ENCODE data around the gene CHCHD4.

The CHCHD4 gene

DNA sequence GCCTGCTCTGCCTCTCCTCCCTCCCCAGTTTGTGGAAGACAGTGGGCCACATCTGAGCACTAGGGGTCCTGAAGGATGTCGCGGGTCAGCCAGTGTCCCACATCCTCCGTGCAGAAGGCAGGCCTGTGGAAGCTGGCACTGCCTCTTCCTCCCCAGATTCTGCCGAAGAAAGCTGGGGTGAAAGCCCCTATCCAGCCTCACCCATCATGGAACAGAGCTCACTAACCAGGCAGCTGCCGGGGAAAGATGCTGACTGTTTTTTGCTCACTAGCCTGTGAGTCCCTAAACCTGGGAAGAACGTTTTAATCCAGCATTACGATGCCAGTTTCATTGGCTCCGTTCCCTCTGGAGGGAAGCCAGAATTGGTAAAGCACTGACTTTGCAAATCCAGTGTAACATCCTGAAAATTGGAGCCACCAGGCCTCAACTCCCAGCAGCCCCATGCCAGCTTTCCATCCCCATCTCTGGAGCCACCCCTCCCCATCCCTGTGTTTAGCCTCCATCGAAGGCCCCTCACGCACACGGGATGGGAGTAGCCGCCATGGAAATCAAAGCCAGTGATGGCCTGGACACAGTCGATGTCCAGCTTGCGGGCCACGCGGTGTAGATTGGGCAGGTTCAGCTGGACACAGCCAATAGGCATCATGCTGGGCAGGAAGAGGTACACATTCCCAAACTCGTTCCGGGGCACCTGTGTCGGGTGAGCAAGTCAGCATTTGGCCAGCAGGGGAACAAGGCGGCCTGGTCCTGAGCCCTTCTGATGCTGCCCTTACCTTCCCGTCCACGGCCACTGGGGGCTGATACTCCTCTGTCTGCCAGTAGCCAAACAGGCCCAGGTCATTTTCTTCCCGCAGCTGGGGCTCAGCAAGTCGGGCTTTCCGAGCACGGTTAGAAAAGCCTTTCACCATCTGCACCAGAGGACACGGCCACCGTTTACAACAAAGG, 23.6 kb upstream of the CHCHD4 start:
- DNase-seq = no peak

DNA sequence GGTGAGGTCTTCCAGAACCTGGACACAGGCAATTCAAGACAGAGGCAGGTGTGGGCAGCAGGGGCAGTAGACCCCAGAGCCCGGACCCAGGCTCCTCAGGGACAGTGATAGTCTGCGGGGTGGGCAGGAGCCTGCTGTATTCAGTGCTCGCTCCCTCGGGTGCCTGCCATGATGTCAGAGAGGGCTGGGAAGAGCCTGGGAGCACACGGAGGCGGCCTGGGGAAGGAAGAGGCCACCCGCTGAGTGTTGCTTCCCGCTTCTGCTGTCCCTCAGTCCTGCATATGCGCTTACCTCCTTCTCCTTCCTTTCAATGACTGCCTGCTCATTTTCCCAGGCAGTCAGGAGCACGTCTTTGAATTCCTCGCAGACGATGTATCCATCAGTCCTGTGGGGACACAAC, 22.9 kb upstream of the CHCHD4 start:
- no peak for DNase-seq

DNA sequence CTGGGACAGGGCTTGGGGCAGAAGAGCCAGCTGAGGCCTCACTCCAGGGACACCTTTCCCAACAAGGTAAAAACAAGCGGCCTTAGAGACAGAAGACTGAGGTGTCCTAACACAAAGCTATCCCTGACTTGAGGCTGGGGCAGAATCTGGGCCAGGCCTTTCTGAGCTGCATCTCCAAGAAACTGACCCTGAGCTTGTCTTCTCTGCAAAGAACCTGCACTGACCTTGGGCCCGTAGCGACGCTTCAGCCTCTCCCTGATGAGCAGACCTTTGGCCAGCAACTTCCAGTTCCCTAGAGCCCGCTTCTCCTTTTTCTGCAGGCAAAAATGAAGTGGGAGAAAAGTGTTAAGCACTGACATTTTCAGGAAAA, 22.4 kb upstream of the CHCHD4 start:
- DNase-seq = no peak

- no peak for DNase-seq
Observed at GRCh38 chr3:14146381-14147065, 21.9 kb upstream of the CHCHD4 start.

DNA sequence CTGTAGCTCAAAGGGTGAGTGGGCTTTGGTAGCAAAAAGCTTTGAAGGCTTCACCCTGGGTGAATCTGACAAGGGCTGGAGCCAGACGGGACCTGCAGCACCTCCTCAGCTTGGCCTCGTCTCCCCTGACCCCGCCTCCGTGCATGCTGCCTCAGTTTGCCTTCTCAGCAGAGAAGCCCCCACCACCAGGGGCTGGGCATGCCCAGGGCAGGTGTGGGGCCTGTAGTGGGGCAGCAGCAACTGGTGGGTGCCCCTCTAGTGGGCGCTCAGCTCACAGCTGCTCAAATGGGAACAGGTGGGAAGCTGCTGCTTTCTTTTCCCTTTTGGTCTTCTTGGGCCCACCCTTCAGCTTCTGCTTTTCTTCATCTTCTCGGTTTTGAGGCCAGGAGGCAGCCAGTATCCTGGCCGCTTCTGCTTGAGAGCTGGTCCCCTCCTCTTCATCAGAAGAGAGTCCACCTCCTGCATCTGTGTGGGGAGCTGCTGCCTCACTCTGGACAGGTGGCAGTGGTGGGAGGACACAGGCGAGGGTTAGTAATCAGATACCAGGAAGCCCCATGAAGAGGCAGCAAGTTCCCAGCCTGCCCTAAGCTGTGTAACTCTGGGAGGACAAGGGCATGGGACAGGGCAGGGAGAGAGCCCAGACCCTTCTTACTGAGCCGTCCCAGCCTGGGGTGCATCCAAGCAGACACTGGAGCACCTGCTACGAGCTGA, 21.2 kb upstream of the CHCHD4 start:
- no peak for DNase-seq

DNA sequence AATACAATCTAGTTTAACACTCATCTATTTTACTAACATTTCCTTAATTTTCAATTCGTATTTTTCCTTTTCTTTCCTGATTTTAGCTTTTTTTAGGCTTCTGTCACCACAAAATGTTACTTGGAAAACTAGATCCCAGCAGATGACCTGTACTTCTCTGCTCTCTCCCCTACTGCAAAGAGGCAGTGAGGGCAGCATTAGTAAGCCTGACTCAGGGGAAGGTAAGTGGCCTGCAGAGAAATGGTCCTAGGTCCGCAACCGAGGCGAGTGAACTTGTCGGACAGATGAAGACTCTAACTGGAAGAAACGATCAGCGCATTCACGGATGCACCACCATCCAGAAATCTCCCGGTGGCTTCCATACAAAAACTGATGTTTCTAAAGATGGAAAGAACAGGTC, 20.6 kb upstream of the CHCHD4 start:
- no peak for DNase-seq

GRCh38 chr3:14144423-14145075, 19.9 kb upstream of the CHCHD4 start:
- peak; percentile 99 for DNase-seq

- DNase-seq = peak; percentile 94
Observed at GRCh38 chr3:14143271-14144225, 18.9 kb upstream of the CHCHD4 start.

- no peak for DNase-seq
Observed at GRCh38 chr3:14142567-14143270, 18.0 kb upstream of the CHCHD4 start.

DNA sequence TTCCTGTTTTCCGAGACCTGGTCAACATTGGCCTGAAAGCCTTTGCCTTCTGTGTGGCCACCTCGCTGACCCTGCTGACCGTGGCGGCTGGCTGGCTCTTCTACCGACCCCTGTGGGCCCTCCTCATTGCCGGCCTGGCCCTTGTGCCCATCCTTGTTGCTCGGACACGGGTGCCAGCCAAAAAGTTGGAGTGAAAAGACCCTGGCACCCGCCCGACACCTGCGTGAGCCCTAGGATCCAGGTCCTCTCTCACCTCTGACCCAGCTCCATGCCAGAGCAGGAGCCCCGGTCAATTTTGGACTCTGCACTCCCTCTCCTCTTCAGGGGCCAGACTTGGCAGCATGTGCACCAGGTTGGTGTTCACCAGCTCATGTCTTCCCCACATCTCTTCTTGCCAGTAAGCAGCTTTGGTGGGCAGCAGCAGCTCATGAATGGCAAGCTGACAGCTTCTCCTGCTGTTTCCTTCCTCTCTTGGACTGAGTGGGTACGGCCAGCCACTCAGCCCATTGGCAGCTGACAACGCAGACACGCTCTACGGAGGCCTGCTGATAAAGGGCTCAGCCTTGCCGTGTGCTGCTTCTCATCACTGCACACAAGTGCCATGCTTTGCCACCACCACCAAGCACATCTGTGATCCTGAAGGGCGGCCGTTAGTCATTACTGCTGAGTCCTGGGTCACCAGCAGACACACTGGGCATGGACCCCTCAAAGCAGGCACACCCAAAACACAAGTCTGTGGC, 17.1 kb upstream of the CHCHD4 start:
- no peak for DNase-seq

DNA sequence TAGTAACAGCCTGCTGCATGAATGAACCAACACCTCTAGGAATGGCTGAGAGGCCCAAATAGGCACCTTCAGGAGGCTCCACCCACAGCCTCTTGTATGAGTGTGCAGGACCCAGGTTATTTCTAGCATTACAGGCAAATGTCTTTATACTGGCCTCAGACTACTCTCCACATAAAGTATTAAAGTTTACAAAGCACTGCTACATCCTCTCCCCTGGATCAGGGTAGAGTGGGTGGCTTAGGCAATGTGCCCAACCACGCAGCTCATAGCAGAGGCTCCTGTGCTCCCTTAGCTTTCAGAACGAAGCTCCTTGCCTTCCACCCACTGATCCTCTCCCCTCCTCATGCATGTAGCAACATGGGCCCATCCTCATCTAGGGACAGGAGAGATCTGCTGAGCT, 16.5 kb upstream of the CHCHD4 start:
- DNase-seq = no peak

DNA sequence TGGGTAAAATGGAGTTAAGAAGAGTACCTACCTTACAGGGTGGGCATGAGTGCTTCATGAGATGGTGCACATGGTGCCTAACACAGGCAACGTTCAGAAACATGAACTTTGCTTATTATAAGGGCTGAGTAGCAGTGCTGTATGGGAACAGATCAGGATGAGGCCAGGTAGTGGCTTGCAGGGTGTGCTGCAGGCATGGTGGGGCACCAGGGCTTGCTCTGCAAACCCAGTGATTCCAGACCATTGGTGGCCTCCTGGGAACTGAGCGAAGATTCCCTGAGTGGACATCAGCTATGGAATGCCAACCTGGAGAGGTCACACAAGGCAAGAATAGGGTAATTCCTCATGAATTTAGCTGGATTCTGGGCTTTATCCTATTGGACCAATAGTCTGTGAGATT, 16.0 kb upstream of the CHCHD4 start:
- DNase-seq = no peak

DNA sequence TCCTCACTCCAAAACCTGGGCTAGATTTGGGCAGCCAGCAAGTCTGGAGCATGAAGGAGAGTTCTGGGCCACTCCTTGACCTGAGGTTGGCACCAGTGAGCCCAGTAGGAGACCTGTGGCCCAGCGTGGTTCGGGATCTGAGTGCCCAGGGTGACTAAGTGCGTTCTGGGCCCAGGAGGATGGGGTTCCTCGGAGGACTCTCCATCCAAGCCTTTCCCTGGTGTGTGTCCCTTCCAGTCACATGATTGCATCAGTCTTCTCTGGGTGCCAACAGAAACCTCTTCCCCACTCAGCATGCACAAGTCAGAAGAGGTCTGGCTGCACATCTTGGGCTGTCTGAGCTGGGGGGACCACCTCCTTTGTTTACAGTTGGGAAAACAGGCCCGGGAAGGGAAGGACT, 15.1 kb upstream of the CHCHD4 start:
- no peak for DNase-seq

GRCh38 chr3:14138878-14139655, 14.4 kb upstream of the CHCHD4 start:
- no peak for DNase-seq

DNA sequence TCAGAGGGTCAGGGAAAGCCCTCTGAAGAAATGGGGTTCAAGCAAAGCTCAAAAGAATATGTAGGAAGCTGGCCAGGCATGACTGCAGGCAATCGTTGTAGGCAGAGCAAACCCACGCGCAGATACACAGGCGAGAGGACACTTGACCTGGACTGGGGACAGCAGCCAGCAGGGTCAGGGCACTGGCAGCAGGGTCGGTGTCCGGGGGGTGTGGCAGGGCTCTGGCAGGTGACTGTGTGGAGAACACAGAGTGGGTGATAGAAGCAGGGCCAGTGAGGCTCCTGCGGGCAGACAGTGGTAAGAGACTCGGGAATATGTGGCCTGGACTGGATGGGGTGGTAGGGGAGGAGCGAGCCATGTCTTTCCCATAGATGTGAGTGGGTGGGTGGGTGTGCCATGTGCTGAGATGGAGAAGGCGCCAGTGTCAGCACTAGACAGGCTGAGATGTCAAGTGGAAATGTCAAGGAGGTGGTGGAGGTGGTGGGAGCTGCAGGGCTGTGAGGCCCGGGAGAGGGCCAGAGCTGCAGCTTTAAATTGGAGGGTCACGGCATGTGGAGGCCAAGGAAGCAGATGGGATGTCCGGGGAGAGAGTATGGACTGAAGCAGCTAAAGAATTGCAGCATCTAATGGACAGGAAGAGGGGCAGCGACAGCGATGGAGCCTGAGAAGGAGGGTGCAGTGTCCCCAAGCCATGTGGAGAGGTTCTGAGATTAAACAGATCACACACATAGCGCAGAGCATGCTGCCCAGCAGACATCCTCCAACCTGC, 13.6 kb upstream of the CHCHD4 start:
- DNase-seq = no peak

GRCh38 chr3:14137445-14137844, 12.8 kb upstream of the CHCHD4 start:
- DNase-seq = no peak

GRCh38 chr3:14137004-14137403, 12.3 kb upstream of the CHCHD4 start:
- DNase-seq = peak; percentile 21

DNA sequence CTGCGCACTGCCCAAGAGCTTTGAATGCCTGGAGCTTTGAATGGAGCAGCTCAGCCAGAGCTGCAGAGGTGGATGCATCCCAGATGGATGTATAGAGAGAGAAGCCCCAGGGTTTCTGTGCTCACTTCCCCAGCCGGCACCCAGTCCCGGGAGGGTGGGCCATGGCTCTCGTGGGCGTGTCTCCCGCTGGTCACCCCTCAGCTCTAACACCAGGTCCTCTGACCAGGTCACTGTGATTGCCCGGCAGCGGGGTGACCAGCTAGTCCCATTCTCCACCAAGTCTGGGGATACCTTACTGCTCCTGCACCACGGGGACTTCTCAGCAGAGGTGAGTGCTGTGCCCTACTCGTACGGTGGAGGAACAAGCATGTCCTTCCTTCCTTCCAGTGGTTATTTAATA, 10.9 kb upstream of the CHCHD4 start:
- no peak for DNase-seq

- no peak for DNase-seq
Observed at GRCh38 chr3:14134291-14134690, 9.6 kb upstream of the CHCHD4 start.

All from fibroblast of skin of back (primary cell).